Thoracic aorta (tissue), 2 donors: ENCODE results near the gene TEAD4. TPM values are rescaled to one million over a fixed set of nuclear protein-coding genes. Genes with fewer than 3 reads are reported as not detected.

Experiments
- ATAC-seq: fragments of 150-250 bp; one replicate; pipeline ENCODE4 v1.8.0; 2017; ENCODE audit warnings: low read depth; ENCODE audit not compliant: insufficient number of reproducible peaks, low FRiP score
- DNase-seq: peaks from one replicate; pipeline ENCODE4 v3.0.0-alpha.2; 2020; ENCODE audit warnings: low spot score
- H3K27ac ChIP-seq, 2 donors: fragments of 200-600 bp; sonication (generic); 1 replicate in 1 of 2; 2 replicates in 1 of 2; pipeline ENCODE4 v1.5.1; 2016; ENCODE audit warnings: mild to moderate bottlenecking in 2 of 2, moderate library complexity in 2 of 2
- H3K27me3 ChIP-seq: fragments of 200-600 bp; sonication (generic); replicated peaks from 2 replicates; pipeline ENCODE4 v1.6.0; 2016; ENCODE audit warnings: mild to moderate bottlenecking; ENCODE audit not compliant: insufficient read depth
- H3K36me3 ChIP-seq: fragments of 200-600 bp; sonication (generic); one replicate; pipeline ENCODE4 v1.5.1; 2016
- H3K4me1 ChIP-seq, 2 donors: fragments of 200-600 bp; sonication (generic); 1 replicate in 1 of 2; 2 replicates in 1 of 2; pipeline versions ENCODE4 v1.5.1 to v1.6.0; 2016; ENCODE audit warnings: low read depth in 2 of 2, mild to moderate bottlenecking in 1 of 2; ENCODE audit not compliant: control insufficient read depth in 1 of 2
- H3K4me3 ChIP-seq: fragments of 200-600 bp; sonication (generic); 2 replicates; pipeline ENCODE4 v1.5.1; 2016; ENCODE audit warnings: mild to moderate bottlenecking
- H3K9me3 ChIP-seq: fragments of 200-600 bp; sonication (generic); 2 replicates; pipeline ENCODE4 v1.5.1; 2016
- total RNA-seq, 2 donors: library from RNA; depleted of rRNA; stranded (reverse); fragments of >200 nt; gene quantifications; one replicate each; pipeline versions ENCODE4 v1.1.0 to v1.2.3, GENCODE V29; 2016
- TF ChIP-seq, protein P1 (sequence below): fragments of 200-600 bp; sonication (generic); IDR thresholded peaks from one replicate; pipeline ENCODE4 v1.5.1; 2019; ENCODE audit warnings: antibody characterized with exemption

Gene TEAD4
- total RNA-seq, 2 donors from 2014 or later = 42.5 to 62.6 TPM

DNA sequence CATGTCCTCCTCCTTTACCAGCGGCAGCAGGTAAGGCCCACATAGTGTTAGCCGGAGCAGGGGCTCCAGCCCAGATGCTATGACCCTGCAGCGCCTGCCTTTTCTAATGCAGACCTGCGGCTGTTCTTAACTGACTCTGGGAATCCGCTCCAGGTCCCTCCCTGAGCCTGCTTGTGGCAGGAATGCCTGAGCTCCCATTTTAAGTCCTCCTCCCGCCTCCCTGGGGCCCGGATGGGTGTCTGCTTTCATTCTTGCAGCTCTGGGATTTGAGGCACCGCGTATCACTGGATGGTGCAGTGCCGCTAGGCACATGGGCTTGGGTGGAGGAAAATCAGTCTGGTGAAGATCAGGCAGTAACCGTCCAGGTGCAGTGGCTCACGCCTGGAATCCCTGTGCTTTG, 125.5 kb downstream of the TEAD4 start:
- DNase-seq = no peak
- Histone ChIP-seq H3K36me3 (peaks cover 3% of the 10 kb centered on the region), H3K27ac (no peak overlapping the region), H3K9me3 (no peaks in the 10 kb centered on the region), H3K4me1 (peaks cover 0 to 8% of the 10 kb centered on the region in 2 donors), H3K27me3 (no peaks in the 10 kb centered on the region), H3K4me3 (no peak overlapping the region)
- ATAC-seq = no peak
- TF ChIP-seq, protein P1, sequence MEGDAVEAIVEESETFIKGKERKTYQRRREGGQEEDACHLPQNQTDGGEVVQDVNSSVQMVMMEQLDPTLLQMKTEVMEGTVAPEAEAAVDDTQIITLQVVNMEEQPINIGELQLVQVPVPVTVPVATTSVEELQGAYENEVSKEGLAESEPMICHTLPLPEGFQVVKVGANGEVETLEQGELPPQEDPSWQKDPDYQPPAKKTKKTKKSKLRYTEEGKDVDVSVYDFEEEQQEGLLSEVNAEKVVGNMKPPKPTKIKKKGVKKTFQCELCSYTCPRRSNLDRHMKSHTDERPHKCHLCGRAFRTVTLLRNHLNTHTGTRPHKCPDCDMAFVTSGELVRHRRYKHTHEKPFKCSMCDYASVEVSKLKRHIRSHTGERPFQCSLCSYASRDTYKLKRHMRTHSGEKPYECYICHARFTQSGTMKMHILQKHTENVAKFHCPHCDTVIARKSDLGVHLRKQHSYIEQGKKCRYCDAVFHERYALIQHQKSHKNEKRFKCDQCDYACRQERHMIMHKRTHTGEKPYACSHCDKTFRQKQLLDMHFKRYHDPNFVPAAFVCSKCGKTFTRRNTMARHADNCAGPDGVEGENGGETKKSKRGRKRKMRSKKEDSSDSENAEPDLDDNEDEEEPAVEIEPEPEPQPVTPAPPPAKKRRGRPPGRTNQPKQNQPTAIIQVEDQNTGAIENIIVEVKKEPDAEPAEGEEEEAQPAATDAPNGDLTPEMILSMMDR = no peak

DNA sequence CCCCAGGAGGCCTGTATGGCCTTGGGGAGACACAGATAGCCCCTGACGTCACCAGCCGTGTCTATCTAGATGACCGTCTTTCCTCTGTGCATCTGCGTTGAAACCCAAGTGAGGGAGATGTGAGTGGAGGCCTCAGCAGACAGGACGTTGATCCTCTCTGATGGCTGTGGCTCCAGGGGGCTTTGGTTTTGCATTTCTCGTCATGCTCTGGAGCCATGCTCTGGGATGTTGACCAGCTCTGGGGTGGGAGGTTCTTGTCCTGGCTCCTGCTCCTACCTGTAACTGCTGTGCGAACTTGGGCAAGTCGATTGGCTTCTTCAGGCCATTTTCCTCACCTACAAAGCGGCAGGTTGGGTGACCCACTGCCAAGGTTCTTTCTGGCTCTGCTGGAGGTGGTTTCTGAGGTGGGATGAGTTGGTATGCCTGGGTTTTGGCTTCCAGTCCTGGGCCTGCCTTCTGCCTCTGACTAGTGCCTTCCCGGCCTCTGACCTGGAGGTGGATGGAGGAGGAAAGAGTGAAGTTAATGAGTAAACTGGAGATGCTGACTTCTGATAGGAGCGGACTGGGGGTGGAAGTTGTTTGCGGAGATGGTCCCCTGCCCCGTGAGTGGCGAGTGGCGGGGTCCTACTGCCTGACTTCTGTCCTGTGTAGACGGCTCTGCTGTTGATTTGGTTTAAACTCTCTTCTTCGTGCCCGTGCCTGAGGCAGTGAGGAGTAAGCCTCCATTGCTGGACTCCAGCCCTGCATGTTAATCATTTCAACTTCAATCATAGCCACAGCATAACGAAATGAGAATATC, 126.3 kb downstream of the TEAD4 start:
- Histone ChIP-seq H3K27ac (no peak overlapping the region), H3K9me3 (no peaks in the 10 kb centered on the region), H3K4me3 (no peak overlapping the region), H3K27me3 (no peaks in the 10 kb centered on the region), H3K4me1 (peaks cover 0 to 2% of the 10 kb centered on the region in 2 donors), H3K36me3 (peaks cover 3% of the 10 kb centered on the region)
- TF ChIP-seq, protein P1 = no peak
- no peak for DNase-seq
- no peak for ATAC-seq

DNA sequence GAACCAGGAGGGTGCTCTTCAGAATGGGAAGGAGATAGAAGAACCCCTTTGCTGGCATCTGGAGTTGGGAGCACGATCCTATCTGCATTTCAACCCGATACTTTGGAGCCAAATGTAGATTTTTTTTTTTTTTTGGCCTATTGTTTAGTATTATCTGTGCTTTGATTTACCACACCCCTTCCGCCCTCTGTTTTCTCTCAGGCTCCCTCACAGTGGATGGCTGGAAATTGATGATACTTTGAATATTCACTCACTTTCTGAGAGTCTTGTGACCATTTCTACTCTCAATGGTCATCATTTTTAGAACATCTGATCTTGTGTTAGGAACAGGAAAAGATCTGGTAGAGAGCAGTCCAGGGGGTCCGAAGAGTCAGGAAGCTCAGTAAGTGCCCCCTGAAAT, 127.0 kb downstream of the TEAD4 start:
- H3K36me3 ChIP-seq = peaks cover 3% of the 10 kb centered on the region
- TF ChIP-seq, protein P1 = no peak
- ATAC-seq (no peak), DNase-seq (no peak)
- no peaks in the 10 kb centered on the region for H3K27me3 ChIP-seq
- H3K4me3 ChIP-seq = no peak overlapping the region
- H3K27ac ChIP-seq = no peak overlapping the region
- H3K9me3 ChIP-seq = no peaks in the 10 kb centered on the region
- peaks cover 0 to 7% of the 10 kb centered on the region in 2 donors for H3K4me1 ChIP-seq

DNA sequence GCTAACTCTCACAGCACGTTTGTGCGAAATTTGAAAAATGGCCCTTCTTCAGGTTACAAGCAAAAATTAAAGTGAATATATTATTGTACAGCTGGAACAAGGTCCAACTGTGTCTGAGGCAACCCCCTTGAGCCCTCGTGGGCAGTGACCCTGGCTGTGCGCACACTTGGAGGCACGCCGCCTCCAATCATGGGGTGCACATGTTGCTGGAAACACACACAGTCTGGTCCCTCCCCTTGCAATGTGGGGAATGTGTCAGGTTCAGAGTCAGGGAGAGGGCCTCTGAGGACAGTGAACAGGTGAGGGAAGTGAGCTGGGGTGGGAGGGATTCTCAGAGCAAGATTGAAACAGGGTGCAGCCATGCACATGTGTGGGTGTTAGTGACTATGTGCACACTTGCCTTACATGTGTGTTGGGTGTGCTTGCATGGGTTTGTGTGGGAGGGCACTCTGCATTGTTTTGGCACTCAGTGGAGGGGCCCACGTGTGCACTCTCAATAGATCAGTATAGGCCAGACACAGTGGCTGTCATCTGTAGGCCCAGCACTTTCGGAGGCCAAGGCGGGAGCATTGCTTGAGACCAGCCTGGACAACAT, 127.6 kb downstream of the TEAD4 start:
- H3K27me3 ChIP-seq = no peaks in the 10 kb centered on the region
- H3K36me3 ChIP-seq = peaks cover 3% of the 10 kb centered on the region
- no peak overlapping the region for H3K27ac ChIP-seq
- DNase-seq (no peak), ATAC-seq (no peak)
- TF ChIP-seq, protein P1 = no peak
- peaks cover 0 to 13% of the 10 kb centered on the region in 2 donors for H3K4me1 ChIP-seq
- H3K9me3 ChIP-seq = no peaks in the 10 kb centered on the region
- no peak overlapping the region for H3K4me3 ChIP-seq

DNA sequence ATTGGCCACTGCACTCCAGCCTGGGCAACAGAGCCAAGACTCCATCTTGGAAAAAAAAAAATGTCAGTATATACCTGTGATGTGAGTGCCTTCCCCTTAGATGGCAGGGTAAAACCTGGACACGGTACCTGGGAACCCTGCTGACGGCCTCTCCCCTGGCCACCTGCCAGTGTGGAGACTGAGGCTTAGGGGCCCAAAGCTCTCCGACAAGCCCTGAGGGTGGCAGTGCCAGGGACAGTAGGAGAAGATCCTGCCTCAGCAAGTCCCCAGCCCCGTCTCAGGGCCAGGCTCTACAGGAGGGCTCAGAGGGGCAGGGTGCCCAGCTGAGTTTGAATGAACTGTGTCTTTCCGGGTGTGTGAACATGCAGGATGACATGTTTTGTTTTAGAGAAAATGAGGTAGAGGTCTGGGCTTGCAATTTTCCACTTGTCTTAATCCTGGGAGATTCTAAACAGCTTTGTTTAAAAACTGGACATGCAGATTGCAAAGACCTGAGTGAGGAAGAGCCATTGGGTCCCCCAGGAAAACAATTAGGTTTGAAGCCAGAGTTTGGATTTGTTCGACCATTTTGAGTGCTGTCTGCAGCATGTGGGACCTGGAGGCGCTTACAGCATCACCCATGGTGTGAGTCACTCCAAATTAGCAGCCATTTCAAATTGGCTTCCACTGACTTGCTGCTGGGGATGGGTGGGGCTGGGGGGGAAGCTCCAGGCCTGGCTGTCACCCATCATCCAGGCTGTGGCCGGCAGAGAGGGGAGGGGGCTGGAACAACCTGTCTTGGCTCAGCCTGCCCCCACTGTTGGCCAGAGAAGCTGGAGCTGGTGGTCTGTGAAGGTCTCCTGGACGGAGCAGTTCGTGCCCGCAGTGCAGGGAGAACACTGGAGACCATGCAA, 128.8 kb downstream of the TEAD4 start:
- TF ChIP-seq, protein P1 = no peak
- Histone ChIP-seq H3K4me1 (peaks cover 3 to 24% of the 10 kb centered on the region in 2 donors), H3K27me3 (no peaks in the 10 kb centered on the region), H3K4me3 (no peak overlapping the region), H3K36me3 (peaks cover 3% of the 10 kb centered on the region), H3K27ac (no peak overlapping the region), H3K9me3 (no peaks in the 10 kb centered on the region)
- DNase-seq = no peak
- no peak for ATAC-seq
